ENCODE data around the gene CTPS2.
"Not testable (repeated sequence)": the region's sequence is repeated elsewhere in the genome, so short reads cannot be mapped to it uniquely, and the experiment has no call there.

CTPS2 gene

DNA sequence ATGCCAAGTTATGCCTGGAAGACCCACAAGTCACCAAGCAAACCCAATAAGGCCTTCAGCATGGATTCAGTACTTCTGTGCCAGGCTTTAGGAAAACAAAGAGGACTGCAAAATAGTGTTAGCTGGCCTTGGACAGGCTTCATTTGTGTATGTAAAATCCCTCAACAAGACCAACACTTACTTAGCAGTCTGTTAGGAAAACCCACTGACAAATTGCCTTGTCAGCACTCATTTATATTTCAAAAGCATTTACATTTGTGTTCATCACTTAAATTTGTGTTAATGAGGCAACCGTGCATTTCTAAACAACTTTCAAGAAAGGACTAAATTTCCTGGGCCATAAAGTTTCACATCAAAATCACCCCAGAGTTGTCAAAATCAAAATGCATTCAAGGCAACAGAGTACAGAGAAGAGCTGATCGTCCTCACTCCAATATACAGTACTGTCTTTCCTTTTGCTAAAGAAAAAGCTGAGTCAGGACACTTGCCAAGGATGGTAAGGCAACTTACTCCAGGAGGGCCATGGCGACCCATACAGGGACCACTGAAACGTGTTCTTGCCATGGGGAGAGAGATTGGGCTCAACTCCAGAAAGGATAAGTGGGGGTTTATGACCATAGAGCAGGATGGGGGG lies 61.0 kb downstream of the CTPS2 start:
- DNase-seq, result no peak

DNA sequence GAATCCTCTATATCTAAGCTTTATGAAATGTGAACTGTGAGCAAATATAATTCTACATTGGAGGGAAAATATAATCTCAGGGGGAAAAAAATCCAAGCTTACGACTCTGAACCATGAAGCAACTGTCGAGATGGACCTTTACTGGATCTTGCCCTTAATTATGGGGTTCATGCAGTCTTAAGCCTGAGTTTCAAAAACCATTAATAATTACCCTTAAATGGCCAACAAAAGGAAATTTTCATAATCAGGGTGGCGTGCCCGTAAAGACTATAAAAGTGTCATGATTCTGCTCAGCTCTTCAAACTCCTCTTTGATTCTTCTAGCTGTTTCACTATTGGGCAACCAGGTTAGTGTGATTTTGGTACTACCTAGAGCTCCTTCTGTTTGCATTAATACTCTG lies 62.6 kb downstream of the CTPS2 start, which contains the start of gene S100G:
S100G (plus strand) TSS at position 301 of the 400 bp plus-strand sequence. CDS start 849 bp downstream, outside the sequence.
- no peak for DNase-seq

DNA sequence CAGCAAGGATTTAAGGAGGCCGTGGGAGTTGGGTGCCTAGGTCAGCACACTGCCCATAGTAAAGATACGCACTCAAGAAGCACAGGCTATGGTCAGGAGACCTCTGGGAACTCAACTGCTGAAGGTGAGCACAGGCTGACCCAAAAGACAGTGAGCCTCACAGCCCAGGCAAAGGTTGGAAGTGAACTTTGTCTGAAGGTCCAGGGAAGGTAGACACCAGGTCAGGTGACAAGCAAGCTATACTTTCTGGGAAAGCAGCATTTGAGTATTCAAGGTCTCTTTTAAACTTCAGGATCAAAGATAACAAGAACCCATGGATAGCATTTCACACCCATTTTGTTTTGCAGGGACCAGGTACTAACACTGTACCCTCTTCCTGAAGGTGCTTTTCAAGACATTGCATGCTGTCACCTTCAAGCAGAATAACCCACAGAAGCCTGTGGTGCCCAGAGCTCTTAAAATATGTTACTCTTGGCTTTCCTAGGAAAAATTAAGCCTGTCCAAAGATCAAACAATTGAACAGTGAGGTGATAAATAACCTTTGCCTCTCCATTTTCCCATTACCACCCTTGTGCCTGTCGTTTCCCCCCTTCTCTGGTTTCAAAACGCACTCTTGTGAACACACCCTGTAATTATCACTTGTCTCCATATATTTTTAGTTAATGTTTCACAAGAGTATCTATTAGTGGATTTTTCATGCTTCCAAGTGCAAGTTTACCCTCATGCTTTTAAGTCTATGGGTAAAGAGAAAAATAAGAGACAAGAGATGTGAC lies 65.9 kb downstream of the CTPS2 start:
- no peak for DNase-seq

DNA sequence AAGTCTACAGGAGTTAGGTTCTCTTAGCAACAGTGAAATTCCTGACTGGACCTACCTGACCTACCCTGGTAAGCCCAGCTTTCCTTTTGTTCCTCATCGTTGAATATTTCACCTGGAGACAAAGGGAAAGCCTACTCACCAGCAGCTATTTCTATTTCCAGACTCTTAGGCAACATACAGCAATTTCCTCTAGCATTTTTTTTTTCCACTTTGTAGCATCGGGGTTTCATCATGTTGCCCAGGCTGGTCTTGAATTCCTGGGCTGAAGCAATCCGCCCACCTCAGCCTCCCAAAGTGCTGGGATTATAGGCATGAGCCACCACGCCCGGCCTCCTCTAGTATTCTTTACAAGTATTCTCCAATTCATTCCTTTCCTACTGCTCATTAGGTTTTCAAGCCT lies 69.3 kb downstream of the CTPS2 start:
- no peak for DNase-seq

DNA sequence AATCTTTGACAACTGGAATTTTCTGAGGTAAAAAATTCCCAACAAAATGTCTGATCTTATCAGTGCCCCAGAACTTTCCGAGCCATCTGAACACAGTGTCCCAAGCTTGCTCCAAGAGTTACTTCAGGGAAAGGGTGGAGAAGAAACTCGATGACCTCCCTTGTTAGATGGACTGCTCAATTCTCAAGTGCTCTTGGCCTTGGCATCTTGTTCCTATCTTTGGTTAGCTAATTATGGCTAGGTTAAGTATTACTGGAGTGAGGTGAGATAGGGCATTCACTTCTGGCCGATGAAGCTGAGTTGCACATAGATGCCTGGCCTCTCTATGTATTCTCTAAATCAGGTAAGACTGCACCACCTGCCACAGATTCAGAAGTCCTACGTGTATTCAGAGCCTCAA lies 71.6 kb downstream of the CTPS2 start:
- DNase-seq, result no peak

DNA sequence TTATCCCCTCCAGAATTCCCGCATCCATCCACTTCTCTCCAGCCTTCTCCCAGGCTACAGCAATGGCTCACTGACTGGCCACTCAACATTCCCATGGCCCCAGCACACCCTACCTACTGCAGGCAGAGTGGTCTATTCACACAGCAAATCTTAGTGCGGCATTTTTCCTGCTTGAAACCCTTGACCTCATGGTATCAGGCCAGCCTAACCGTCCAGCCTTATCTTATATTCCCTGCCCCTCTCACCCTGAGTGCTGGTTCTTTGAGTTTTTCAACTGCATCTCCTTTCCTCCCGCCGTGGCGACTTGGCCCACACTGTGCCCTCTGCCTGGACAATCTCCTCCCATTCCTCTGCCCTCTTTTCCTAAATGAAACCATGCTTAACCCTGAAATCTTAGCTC lies 72.5 kb downstream of the CTPS2 start:
- no peak for DNase-seq

DNA sequence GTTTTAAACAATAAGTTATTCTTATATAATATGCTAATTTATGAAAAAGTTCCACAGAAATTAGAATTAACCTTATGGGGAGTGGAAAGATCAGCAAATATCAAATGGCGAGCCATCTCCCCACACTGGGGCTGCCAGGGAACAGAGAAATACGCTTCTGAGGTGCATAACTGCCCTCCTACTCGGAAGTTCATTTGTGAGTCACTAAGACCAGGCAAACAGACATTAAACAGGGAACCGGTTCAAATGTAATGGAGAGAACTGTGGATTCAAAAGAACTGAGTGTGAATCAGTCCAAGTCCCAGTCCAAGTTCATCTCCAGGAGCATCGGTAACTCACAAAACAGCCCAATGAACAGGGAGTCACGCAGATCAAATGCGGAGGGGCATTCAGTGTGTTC lies 73.9 kb downstream of the CTPS2 start:
- no peak for DNase-seq

DNA sequence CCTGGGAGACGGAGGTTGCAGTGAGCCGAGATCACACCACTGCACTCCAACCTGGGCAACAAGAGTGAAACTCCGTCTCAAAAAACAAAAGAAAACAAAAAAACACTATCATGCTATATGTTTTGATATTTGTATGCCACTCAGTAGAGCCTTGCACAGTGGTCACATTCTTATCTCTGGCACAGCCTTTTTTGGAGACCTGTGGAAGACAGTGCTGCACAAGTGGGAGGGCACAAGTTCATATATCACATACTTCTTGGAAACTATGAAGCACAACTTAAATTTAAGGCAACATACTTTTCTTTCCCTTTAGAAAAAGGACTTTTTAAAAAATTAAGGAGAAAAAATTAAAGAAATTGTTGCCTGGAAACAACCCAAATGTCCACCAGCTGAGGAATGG lies 76.9 kb downstream of the CTPS2 start:
- DNase-seq, result no peak

DNA sequence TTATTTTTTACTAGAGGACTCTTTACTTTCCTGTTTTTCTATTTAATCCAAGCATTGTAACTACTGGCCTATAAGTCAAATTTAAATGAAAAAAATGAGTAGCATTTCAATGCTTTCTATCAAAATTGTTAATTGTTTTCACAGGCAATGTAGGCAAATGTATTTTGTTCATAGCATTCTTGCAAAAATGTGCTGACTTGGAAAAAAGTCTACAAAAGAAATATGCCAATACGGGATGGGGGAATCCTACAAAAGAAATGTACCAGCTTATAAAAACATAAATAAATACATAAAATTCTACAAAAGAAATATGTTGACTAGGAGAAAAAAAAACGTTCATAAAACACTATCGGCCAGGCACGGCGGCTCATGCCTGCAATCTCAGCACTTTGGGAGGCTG lies 77.4 kb downstream of the CTPS2 start:
- no peak for DNase-seq

DNA sequence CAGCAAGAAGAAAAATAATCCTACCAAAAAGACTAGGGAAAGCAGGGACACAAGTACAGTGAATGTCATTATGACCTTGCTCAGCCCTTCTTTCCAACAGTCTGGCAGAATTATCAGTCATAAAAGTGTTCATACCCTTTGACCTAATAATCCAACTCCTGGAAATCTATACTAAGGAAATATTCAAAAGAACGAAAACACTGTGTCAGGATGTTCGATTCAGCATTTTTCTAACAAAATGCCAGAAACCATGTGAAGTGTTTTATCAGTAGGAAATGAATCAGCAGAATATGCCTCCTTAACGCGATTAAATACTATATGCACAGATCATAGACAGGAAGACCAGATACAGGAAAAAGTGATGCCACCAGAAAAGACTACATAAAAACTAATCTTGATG lies 78.7 kb downstream of the CTPS2 start:
- no peak for DNase-seq

DNA sequence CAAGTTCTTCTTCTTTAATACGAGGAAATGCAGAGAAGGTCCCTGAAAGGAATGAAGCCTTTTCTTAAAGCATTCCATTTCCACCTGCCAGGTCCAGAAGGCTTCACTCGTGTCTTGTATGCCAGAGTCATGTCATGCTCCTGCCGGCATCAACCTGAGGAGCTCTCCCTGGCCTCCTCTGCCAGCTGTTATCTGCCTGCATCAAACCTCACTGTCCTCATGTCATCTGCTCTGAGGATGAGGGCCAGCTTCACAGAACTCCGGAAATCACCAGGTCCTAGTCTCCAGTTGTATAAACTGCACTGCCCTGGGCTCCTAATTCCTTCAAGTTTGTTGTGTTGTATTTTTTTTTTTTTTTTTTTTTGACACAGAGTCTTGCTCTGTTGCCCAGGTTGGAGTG lies 82.6 kb downstream of the CTPS2 start:
- DNase-seq, result no peak

DNA sequence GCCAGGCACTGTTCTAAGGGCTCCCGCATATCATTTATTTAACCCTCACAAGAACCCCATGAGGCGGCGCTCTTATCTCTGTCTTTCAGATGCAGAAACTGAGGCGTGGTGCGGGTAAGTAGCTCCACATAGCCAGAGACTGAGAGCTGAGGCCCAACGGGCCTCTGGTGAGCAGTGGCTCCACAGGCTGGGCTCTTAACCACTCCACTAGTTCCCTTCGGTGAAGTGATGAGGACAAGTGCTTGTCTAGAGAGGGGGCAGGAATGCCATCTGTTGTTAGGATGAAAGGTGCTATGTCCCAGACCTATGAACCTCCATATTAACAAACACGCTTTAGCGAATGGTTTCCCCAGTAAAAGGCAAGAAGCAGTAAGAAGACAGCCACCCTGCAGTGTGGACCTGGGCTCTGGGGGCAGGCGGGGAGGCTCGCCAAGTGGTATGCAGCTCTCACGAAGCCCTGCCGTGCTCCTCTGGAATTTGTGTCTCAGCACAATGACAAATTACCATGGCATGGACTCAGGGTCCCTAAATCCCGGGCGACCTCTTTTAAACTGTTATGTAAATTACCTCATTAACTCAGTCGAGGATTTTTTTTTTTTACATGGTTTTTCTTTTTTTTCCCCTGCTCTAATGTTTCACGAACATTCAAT lies 83.4 kb downstream of the CTPS2 start:
- DNase-seq, result no peak

DNA sequence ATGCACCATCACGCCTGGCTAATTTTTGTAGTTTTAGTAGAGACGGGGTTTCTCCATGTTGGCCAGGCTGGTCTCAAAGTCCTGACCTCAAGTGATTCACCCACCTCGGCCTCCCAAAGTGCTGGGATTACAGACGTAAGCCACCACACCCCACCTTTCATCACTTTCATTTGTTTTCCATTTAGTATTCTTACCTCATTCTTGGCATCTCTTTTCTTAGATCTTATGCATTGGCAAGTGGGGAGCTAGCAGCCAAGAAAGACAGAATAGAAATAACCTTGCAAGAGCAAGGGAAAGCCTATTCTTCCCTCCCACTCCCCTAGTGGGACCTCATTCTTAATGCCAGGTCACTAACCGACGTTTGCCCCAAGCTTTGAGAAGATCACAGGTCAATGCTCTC lies 84.0 kb downstream of the CTPS2 start:
- not testable (repeated sequence) for DNase-seq

DNA sequence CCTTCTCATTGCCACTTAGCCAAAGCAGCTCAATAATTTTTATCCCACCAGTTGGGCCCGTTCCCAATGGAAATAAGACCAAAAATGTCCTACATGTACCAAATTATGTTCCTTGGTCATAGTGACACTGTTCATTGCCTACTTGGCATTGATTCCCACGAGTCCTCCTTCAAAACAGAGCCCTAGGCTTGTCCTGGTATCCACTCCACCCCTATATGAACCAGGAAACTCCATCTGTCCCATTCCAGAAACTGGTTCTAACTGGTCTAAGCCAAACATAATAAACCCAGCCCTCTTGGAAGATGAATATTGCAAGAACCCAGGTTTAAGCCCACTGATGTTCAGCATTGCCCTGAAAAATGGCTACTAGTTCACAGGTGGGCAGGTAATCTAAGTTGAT lies 93.4 kb downstream of the CTPS2 start:
- no peak for DNase-seq

DNA sequence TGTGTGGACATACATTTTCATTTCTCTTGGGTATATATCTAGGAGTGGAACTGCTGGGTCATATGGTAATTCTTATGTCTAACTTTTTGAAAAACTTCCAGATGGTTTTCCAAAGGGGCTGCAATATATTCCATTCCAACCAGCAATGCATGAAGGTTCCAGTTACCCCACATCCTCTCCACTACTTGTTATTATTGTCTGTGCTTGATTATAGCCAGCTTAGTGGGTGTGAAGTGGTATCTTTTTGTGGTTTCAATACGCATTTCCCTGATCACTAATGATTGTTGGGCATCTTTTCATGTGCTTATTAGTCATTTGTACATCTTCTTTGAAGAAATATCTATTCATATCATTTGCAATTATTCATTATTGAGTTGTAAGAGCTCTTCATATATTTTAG lies 94.0 kb downstream of the CTPS2 start:
- DNase-seq, result no peak

DNA sequence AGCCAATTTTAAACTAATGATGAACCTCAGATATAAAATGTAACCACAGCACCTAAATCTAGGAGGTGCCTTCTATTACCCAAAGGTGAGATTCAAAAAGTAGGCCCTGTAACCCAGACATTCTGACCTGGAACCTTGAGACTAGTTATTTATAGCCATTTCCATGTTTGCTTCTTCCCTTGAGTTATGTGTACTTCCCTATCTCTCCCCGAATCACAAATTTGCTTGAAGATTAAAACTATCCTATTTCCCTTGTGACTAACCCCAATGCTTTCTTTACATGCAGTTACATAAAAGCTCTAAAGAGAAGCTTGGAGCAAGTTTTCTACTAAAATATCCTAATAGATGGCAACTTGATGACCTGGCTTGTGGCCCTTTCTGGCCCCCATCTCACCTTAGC lies 95.1 kb downstream of the CTPS2 start:
- no peak for DNase-seq

DNA sequence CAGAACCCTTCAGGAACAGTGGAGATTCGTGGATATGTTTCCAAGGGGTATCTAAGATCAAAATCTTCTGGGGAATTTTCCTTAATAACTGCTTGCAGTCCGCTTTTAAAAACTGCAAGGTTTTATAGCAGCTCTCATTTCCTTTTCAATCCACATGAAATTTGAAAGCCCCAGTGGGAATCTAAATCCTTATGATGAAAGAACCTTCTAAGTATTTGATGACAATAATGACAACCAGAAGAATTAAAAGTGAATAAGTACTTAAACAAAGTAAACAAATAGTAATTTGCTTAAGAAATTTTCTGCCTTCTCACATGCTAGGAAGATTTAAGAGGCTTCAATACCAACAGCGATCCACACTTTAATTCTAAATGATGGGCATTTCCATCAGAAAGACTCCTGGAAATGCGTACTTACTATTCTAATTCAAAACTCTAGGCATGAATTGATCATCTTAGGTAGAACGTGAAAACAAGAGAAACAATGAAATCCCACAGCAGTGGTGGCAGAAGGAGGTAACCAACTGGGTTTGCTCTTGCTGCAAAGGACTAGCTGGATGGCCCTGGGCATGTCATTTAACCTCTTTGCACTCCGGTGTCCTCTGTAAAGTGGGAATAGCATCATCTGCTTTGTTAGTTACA lies 100.1 kb downstream of the CTPS2 start:
- DNase-seq, result no peak

DNA sequence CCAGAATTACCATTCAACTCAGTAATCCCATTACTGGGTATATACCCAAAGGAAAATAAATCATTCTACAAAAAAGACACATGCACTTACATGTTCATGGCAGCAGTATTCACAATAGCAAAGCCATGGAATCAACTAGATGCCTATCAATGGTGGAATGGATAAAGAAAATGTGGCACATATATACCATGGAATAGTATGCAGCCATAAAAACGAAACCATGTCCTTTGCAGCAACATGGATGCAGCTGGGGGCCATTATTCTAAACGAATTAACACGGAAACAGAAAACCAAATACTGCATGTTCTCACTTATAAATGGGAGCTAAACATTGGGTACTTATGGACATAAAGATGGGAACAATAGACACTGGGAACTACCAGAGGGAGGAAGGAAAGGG lies 101.8 kb downstream of the CTPS2 start:
- DNase-seq, result not testable (repeated sequence)

DNA sequence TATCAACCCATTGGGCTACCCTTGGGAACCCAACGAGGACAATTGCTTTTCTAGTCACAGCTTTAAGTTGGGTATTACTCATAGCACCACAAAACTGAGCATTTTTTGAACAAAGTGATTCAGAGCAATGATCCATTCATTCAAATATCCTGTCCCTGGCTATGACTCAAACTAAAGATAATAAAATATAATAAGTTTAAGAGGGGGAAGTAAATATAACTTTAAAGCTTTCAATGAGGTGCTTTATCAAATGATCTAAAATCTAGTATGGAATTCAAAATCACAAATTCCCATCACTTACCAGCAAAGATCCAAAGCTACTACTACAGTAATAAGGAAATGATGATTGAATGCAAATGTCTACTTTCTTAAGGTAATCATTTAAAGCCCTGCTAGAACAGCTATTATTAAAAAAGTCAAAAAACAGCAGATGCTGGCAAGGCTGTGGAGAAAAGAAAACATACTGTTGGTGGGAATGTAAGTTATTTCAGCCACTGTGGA lies 102.3 kb downstream of the CTPS2 start:
- no peak for DNase-seq

DNA sequence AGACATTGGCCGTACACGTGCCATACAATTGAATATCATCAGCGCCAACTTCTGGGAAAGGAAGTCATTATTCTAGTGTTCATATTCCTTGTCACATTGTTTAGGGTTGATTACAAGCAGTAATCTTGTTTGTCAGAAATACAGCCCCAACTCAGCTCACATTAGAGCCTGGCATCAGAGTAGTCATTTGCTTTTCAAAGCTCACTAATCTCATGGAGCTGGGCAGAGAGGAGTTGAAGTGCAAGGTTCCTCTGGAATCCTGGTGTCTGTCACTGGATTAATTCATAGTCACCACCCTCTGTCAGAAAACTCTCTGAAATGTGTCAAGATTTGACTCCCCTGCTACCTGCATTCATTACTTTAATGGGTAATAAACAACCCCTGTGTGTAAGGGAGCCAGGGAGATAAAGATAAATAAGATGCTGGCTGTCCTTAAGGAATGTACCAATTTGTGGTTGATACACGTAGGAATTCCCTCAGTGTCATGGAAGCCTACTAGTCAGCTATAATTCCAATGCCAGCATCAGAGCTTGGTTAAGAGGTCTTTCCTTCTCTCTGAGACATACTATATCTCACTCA lies 106.2 kb downstream of the CTPS2 start:
- DNase-seq, result no peak

DNA sequence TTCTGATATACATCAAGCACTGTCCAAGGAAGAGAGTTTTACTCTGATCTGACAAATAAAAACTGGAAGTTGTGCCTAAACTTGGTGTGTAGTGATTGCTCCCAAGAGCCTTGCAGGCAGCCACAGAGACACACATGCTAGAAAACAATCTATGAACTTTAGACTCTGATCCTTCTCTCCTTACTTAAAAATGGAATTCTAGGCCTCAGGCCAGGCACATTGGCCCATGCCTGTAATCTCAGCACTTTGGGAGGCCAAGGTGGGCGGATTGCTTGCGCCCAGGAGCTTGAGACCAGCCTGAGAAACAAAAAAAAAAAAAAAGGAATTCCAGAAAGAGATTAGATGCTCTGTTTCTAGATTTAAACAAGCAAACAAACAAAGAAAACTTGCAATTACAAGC lies 108.1 kb downstream of the CTPS2 start:
- no peak for DNase-seq

DNA sequence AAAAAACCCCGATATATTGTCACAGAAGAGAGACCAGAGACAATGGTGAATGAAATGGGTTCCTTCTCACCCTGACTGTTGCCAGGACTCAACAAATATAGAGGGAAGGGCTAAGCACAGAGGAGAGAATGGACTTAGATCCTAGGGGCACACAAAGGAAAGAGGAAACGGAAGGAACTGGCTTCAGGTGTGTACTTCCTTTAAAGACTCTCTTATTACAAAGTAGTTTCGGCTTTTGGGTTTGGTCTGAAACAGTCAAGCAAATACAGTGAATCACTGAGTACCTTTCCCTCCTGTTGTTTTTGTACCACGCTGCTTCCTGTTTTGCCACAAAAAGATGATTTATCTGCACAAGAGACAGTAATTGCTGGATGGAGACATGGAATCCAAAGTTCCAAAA lies 108.6 kb downstream of the CTPS2 start:
- DNase-seq, result no peak

DNA sequence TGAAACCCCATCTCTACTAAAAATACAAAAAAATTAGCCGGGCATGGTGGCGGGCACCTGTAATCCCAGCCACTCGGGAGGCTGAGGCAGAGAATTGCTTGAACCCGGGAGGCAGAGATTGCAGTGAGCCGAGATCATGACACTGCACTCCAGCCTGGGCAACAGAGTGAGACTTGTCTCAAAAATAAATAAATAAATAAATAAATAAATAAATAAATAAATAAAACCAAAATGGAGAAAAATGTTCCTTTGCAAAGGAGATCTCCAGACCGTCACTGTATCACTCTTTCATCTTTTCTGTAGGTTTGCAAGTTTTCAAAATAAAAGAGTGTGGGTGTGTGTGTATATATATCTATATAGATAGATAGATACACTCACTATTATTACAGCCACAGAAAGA lies 109.2 kb downstream of the CTPS2 start:
- not testable (repeated sequence) for DNase-seq
